Kidney epithelial cell (primary cell): ENCODE measurements around the gene GRIA2. TPM values are rescaled to one million over a fixed set of nuclear protein-coding genes. Genes with fewer than 3 reads are reported as not detected.

Experiments
- DNase-seq: peaks from one replicate; pipeline ENCODE4 v3.0.0-alpha.2; 2010; ENCODE audit warnings: low read depth
- H3K27me3 ChIP-seq: 2 replicates; pipeline ENCODE4 v1.6.0; 2011; ENCODE audit warnings: low read length; ENCODE audit not compliant: control insufficient read depth, insufficient read depth
- H3K36me3 ChIP-seq: 2 replicates; pipeline ENCODE4 v1.5.1; 2011; ENCODE audit warnings: low read length; ENCODE audit not compliant: control insufficient read depth, insufficient read depth
- H3K4me3 ChIP-seq: 2 replicates; pipeline ENCODE4 v1.5.1; 2011; ENCODE audit warnings: low read depth, mild to moderate bottlenecking, control low read depth, low read length
- CTCF ChIP-seq: IDR thresholded peaks from 2 replicates; pipeline ENCODE4 v1.5.1; 2011; ENCODE audit warnings: mild to moderate bottlenecking, moderate library complexity, low read length, control low read depth, inconsistent platforms; ENCODE audit not compliant: insufficient read depth, poor library complexity, severe bottlenecking
- total RNA-seq: library from RNA; depleted of rRNA; stranded (reverse); fragments of >200 nt; gene quantifications from 2 replicates; pipeline ENCODE4 v1.2.3, GENCODE V29; 2015

GRIA2 gene
- total RNA-seq, 1 donor from 2014 or later = not detected

DNA sequence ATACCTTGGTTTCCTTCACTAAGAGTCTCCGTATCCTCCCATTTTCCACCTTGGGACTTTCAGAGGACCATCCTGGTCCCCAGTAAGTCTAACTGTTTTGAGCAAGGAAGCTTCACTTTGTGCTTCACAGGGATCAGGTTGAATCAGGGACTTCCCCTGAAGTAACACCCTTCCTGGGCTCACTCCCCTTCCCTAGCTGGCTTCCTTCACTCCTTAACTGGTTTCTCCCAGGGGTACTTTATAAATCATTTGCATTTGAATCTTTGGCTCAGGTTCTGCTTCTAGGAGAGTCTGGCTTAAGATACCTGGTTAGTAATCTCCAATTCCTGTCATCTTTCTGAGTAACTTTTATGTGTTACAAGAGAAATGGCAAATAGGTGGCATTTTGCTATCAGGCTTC is 24.5 kb upstream of the GRIA2 start:
- no peak for DNase-seq
- H3K4me3 ChIP-seq = no peak overlapping the region
- no peak for TF ChIP-seq CTCF
- no peaks in the 10 kb centered on the region for H3K36me3 ChIP-seq
- no peaks in the 10 kb centered on the region for H3K27me3 ChIP-seq

- Histone ChIP-seq H3K27me3 (no peaks in the 10 kb centered on the region), H3K36me3 (no peaks in the 10 kb centered on the region), H3K4me3 (no peak overlapping the region)
- no peak for DNase-seq
- TF ChIP-seq CTCF = peak; percentile 40
These were observed 15.8 kb upstream of the GRIA2 start for GRCh38 chr4:157204634-157205244.

- peaks cover 28% of the 10 kb centered on the region for H3K27me3 ChIP-seq
- no peak for DNase-seq
- H3K36me3 ChIP-seq = no peaks in the 10 kb centered on the region
- no peak overlapping the region for H3K4me3 ChIP-seq
- peak; percentile 49 for TF ChIP-seq CTCF
These were observed 2.8 kb upstream of the GRIA2 start for GRCh38 chr4:157217708-157218107.

GRCh38 chr4:157219711-157220370 is 687 bp upstream of the GRIA2 start:
- Histone ChIP-seq H3K4me3 (peak overlapping the region; percentile 29), H3K27me3 (peaks cover 28% of the 10 kb centered on the region), H3K36me3 (no peaks in the 10 kb centered on the region)
- no peak for DNase-seq
- no peak for TF ChIP-seq CTCF

GRCh38 chr4:157221426-157221894 is 932 bp downstream of the GRIA2 start:
- no peak for DNase-seq
- no peak for TF ChIP-seq CTCF
- Histone ChIP-seq H3K27me3 (peaks cover 28% of the 10 kb centered on the region), H3K36me3 (no peaks in the 10 kb centered on the region), H3K4me3 (peak overlapping the region; percentile 57)
